ENCODE measurements around the gene NIP7.

Gene NIP7

DNA sequence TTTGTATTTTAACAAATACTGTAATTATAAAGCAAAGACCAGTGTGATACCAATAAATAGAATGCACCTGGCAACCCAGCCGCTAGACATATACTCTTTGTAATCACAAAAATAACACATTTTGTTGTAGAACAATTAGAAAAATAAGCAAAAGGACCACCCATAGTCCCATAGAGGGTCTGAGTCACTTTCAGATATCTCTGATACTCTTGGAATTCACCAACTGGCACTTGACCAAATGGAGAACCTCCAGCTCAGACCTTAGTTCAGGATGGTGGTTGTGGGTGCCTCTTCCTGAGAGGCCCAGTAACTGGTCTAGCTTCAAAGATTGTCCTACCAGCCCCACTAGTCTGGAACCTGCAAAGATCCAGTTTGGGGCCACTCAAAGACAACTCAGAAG, 47.0 kb downstream of the NIP7 start:
- CTCF ChIA-PET, result interaction anchor here (0.6 to 3.0 kb wide), 4 partner anchors 10 to 89 kb away, joined by 3 to 11 read pairs (median 3); partner anchors contain the start of gene CYB5B
- Histone ChIP-seq H3K4me1 (ENCODE audit: control extremely low read depth in 1 of 4, control insufficient read depth in 4 of 4, insufficient read depth in 4 of 4, low read length in 3 of 4) (peaks cover 0 to 31% (median 27%) of the 10 kb centered on the region in 4 experiments), H3K9me3 (ENCODE audit: control extremely low read depth in 1 of 5, control insufficient read depth in 4 of 5, insufficient read depth in 2 of 5, low read depth in 1 of 5, low read length in 4 of 5) (no peaks in the 10 kb centered on the region), H3K27ac (ENCODE audit: insufficient read depth in 1 of 2, low read depth in 1 of 2, low read length in 2 of 2, poor library complexity in 1 of 2, severe bottlenecking in 2 of 2) (no peak overlapping the region), H3K4me3 (ENCODE audit: control insufficient read depth in 1 of 7, extremely low read depth in 1 of 7, insufficient read depth in 4 of 7, low read depth in 2 of 7, low read length in 6 of 7) (peak overlapping the region in 4 of 7 experiments; percentile 19 to 84 (median 78)), H3K36me3 (ENCODE audit: control insufficient read depth in 4 of 4, insufficient read depth in 4 of 4, low read length in 3 of 4) (peaks cover 5 to 28% (median 15%) of the 10 kb centered on the region in 4 experiments), H3K27me3 (replicated peaks in 2 of 5; ENCODE audit: control insufficient read depth in 4 of 5, insufficient read depth in 5 of 5, low read length in 4 of 5) (no peaks in the 10 kb centered on the region)
- WGBS (ENCODE audit: insufficient coverage), result no CpG with 5 or more reads among the region's 1 CpG
- POLR2A ChIA-PET, result interaction anchor here (0.6 kb wide), 1 partner anchor 95 kb away, joined by 3 read pairs; no protein-coding TSS in a partner anchor
- DNase-seq, result no peak

Measured in common myeloid progenitor, CD34-positive (primary cell).